SK-N-MC (cell line): Measurements from ENCODE around the gene KRT2.
"Not testable (repeated sequence)": the region's sequence is repeated elsewhere in the genome, so short reads cannot be mapped to it uniquely, and the experiment has no call there.

ENCODE experiments used
- DNase-seq: peaks from one replicate; pipeline ENCODE4 v3.0.0-alpha.2; 2011; ENCODE audit warnings: low read depth, low spot score
- H3K27ac ChIP-seq: fragments of 200-600 bp; sonication (generic); 2 replicates; pipeline ENCODE4 v1.5.1; 2016; ENCODE audit warnings: mixed run types
- H3K36me3 ChIP-seq: fragments of 200-600 bp; sonication (generic); 2 replicates; pipeline ENCODE4 v1.6.1; 2017; ENCODE audit warnings: antibody characterized with exemption, low read length, mixed read lengths; ENCODE audit not compliant: insufficient read depth
- H3K4me3 ChIP-seq: fragments of 200-600 bp; sonication (generic); 2 replicates; pipeline ENCODE4 v1.5.1; 2016
- H3K9ac ChIP-seq: fragments of 200-600 bp; sonication (generic); 2 replicates; pipeline ENCODE4 v1.8.0; 2017; ENCODE audit warnings: mixed run types, mixed read lengths; ENCODE audit not compliant: insufficient read length
- H3K9me3 ChIP-seq: fragments of 200-600 bp; sonication (generic); 2 replicates; pipeline ENCODE4 v1.6.1; 2017; ENCODE audit warnings: low read depth, mild to moderate bottlenecking, antibody characterized with exemption, low read length, moderate library complexity, mixed read lengths
- EZH2 ChIP-seq: fragments of 200-600 bp; sonication (generic); IDR thresholded peaks from one replicate; pipeline ENCODE4 v1.6.1; 2017; ENCODE audit warnings: antibody characterized with exemption
- FOXP2 ChIP-seq: optimal IDR thresholded peaks from 2 replicates; pipeline ENCODE3; 2011; ENCODE audit warnings: mild to moderate bottlenecking, moderate library complexity; ENCODE audit not compliant: insufficient read depth; ENCODE audit errors: extremely low read length, control extremely low read depth
- POLR2AphosphoS5 ChIP-seq: IDR thresholded peaks from 2 replicates; pipeline ENCODE4 v1.6.1; 2012; ENCODE audit warnings: mild to moderate bottlenecking, low read depth, low read length, borderline replicate concordance

KRT2 gene

GRCh38 chr12:52673217-52673616, 21.2 kb upstream of the KRT2 start:
- DNase-seq, result no peak
- no peak overlapping the region for H3K27ac ChIP-seq
- H3K4me3 ChIP-seq, result no peak overlapping the region
- no peaks in the 10 kb centered on the region for H3K36me3 ChIP-seq
- no peak for TF ChIP-seq EZH2
- no peak overlapping the region for H3K9ac ChIP-seq
- no peaks in the 10 kb centered on the region for H3K9me3 ChIP-seq

DNA sequence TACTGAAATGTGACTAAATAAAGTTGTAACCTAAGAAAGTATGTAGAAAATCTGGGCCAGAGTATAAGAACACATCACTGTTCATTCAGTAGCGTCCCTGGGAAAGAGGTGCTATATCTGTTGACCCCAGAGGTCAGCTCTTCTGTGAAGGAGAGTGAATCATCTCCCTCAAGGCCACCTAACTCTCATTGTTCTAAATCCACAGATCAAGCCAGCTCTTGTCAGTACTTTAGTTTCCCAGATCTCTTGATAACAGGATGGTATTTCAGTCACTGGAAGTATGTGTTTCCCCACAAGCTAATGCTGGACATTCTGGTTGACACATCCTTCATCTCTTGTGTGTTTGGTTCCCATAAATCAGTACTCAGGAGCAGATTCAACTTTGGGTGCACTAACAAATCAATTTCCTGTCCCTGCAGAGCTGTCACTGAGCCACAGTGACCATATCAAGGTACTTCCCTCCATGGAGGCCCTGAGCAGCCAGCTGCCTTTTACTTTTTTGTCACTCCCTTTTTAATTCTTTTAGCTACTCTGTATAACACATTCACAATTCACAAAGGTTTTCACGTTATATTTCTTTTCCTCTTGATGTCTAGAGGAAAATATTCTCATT, 20.4 kb upstream of the KRT2 start:
- no peak for DNase-seq
- Histone ChIP-seq H3K27ac (no peak overlapping the region), H3K36me3 (no peaks in the 10 kb centered on the region), H3K9me3 (no peaks in the 10 kb centered on the region), H3K9ac (no peak overlapping the region), H3K4me3 (no peak overlapping the region)
- TF ChIP-seq FOXP2, result no peak
- TF ChIP-seq EZH2, result no peak
- TF ChIP-seq POLR2AphosphoS5, result no peak

DNA sequence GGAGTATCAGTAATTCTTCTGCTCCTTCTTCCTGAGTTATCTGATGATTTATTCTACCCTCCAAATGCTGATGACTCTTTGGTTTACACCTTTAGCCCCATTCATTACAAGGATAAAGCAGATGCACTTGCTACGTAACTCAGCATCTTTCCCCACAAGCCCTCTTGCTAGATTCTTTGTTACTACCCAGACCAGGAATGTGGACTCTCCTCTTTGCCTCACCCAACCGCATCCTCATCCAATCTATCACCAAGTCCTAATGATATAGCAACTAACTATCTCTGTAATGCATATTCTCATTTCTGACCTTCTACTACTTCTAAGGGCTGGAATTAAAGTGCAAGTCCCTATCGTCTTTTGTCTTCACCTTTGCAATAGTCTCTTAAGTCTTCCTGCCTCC, 18.9 kb upstream of the KRT2 start:
- H3K36me3 ChIP-seq, result no peaks in the 10 kb centered on the region
- no peak for DNase-seq
- no peak overlapping the region for H3K27ac ChIP-seq
- no peaks in the 10 kb centered on the region for H3K9me3 ChIP-seq
- no peak overlapping the region for H3K9ac ChIP-seq
- no peak overlapping the region for H3K4me3 ChIP-seq
- no peak for TF ChIP-seq POLR2AphosphoS5

- no peak overlapping the region for H3K27ac ChIP-seq
- no peaks in the 10 kb centered on the region for H3K36me3 ChIP-seq
- H3K9me3 ChIP-seq, result no peaks in the 10 kb centered on the region
- no peak for DNase-seq
- no peak for TF ChIP-seq POLR2AphosphoS5
- no peak for TF ChIP-seq FOXP2
- no peak for TF ChIP-seq EZH2
- H3K4me3 ChIP-seq, result no peak overlapping the region
- H3K9ac ChIP-seq, result no peak overlapping the region
Observed at GRCh38 chr12:52670506-52670905, 18.5 kb upstream of the KRT2 start.

DNA sequence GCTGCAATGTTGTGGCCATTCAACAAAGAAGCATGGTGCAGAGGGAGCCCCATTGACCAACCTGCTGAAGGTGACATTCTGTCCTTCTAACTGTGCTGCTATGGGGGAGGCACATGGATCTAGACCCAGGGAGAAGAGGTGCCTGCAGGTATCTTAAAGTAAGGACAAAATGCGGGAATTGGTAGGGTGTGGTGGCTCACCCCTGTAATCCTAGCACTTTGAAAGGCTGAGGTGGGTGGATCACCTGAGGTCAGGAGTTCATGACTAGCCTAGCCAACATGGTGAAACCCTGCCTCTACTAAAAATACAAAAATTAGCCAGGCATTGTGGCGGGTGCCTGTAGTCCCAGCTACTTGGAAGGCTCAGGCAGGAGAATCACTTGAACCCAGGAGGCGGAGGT, 17.9 kb upstream of the KRT2 start:
- H3K4me3 ChIP-seq, H3K27ac ChIP-seq, DNase-seq, H3K9me3 ChIP-seq, H3K36me3 ChIP-seq, H3K9ac ChIP-seq: not testable (repeated sequence)

- Histone ChIP-seq H3K9ac (no peak overlapping the region), H3K27ac (no peak overlapping the region), H3K36me3 (no peaks in the 10 kb centered on the region), H3K4me3 (no peak overlapping the region), H3K9me3 (no peaks in the 10 kb centered on the region)
- TF ChIP-seq POLR2AphosphoS5 (no peak), FOXP2 (no peak), EZH2 (no peak)
- no peak for DNase-seq
Observed at GRCh38 chr12:52669426-52669825, 17.4 kb upstream of the KRT2 start.

- DNase-seq, result no peak
- no peak for TF ChIP-seq EZH2
- no peak for TF ChIP-seq POLR2AphosphoS5
- no peak overlapping the region for H3K4me3 ChIP-seq
- H3K27ac ChIP-seq, result no peak overlapping the region
- H3K9me3 ChIP-seq, result no peaks in the 10 kb centered on the region
- H3K9ac ChIP-seq, result no peak overlapping the region
- no peaks in the 10 kb centered on the region for H3K36me3 ChIP-seq
Observed at GRCh38 chr12:52667931-52668330, 15.9 kb upstream of the KRT2 start.

- no peak overlapping the region for H3K9ac ChIP-seq
- H3K4me3 ChIP-seq, result no peak overlapping the region
- no peaks in the 10 kb centered on the region for H3K36me3 ChIP-seq
- no peak for DNase-seq
- no peak for TF ChIP-seq FOXP2
- no peak for TF ChIP-seq EZH2
- TF ChIP-seq POLR2AphosphoS5, result no peak
- no peaks in the 10 kb centered on the region for H3K9me3 ChIP-seq
- no peak overlapping the region for H3K27ac ChIP-seq
Observed at GRCh38 chr12:52667509-52667908, 15.5 kb upstream of the KRT2 start.

- Histone ChIP-seq H3K9ac (no peak overlapping the region), H3K9me3 (no peaks in the 10 kb centered on the region), H3K4me3 (no peak overlapping the region), H3K27ac (no peak overlapping the region), H3K36me3 (no peaks in the 10 kb centered on the region)
- TF ChIP-seq FOXP2, result no peak
- no peak for DNase-seq
Observed at GRCh38 chr12:52666471-52666870, 14.5 kb upstream of the KRT2 start.

DNA sequence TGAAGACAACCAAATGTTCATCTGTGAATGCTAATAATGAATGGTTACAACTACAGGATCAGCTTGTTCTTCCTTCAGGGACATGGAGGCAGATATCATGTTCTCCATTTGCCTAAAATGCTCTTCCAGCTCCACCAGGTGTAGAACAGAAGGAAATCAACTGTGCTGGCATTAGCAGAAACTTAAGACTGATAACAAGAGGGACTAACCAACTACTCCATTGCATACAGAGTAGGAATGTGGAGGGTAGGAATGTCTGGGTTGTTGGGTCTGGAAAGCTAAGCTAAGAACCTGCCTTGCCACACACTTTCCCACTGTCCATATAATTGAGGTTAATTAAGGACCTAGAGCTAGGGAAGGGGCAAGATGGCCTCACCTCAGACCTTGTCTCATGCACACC, 11.4 kb upstream of the KRT2 start:
- H3K9ac ChIP-seq, result no peak overlapping the region
- no peaks in the 10 kb centered on the region for H3K9me3 ChIP-seq
- H3K27ac ChIP-seq, result no peak overlapping the region
- DNase-seq, result no peak
- H3K36me3 ChIP-seq, result no peaks in the 10 kb centered on the region
- H3K4me3 ChIP-seq, result no peak overlapping the region
- no peak for TF ChIP-seq POLR2AphosphoS5
- TF ChIP-seq FOXP2, result no peak
- no peak for TF ChIP-seq EZH2
